ENCODE data around the gene SHANK1. TPM values are rescaled to one million over a fixed set of nuclear protein-coding genes. Genes with fewer than 3 reads are reported as not detected.

The SHANK1 gene
- total and polyA plus RNA-seq, 2 of the 13 experiments (the other 11 are each of a cell fraction or from before 2014, with no cell fraction given) = not detected

DNA sequence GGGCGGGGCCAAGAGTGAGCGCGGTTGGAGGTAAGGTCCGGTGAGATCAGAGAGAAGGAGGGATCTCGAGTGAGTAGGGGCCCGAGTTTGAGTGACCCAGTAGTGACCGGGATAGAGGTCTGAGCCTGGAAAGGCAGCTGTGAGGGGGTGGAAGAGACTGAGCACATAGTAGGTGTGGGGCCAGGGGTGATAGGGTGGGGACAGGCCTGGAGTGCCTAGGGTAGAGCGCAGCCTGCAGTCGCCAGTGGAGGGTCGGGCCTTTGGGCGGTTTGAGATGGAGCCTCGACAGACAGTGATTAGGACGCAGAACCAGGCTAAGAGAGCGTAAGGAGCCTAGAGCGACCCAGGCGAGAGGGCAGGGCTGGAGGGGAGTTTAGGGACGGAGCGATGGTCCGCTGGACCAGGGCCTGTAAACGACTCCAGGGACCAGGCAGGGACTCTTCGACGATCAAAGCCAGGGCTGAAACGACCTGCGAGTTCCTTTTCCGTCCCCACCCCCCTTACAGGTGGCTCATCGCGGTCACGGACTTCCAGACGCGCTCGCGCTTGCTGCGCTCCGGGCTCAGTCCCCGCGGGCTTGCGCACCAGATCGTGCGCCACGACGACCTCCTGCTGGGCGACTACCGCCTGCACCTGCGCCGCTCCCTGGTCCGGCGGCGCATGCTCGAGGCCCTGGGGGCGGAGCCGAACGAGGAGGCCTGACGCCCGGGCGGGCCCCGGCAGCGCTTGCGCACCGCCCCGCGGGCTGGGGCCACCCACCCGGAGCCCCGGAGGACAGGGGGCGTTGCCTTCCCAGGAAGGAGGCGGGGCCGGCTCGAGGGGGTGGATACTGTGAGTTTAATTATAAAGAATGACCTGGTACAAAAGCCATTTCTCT, 60.9 kb downstream of the SHANK1 start:
- Histone ChIP-seq H4K20me1 (ENCODE audit: insufficient read depth, low read length) (no peaks in the 10 kb centered on the region), H2AFZ (ENCODE audit: low read length) (no peak overlapping the region), H3K4me3 (replicated peaks in 1 of 3; ENCODE audit: insufficient read depth in 1 of 3, low read depth in 2 of 3, low read length in 3 of 3) (no peak overlapping the region), H3K4me1 (ENCODE audit: insufficient read depth, low read length) (no peaks in the 10 kb centered on the region), H3K27me3 (ENCODE audit: control insufficient read depth in 1 of 2, insufficient read depth in 2 of 2, low read length in 2 of 2) (0 out of 5 replicates have a peak, but pooled peaks cover 0 to 5% of the 10 kb centered on the region in 2 experiments), H3K4me2 (ENCODE audit: low read depth, low read length) (no peak overlapping the region), H3K9me3 (ENCODE audit: low read length) (peaks cover 3% of the 10 kb centered on the region; the same call in 1 of the 2 replicates), H3K79me2 (ENCODE audit: insufficient read depth, low read length) (no peaks in the 10 kb centered on the region), H3K36me3 (replicated peaks in 1 of 2; ENCODE audit: control insufficient read depth in 1 of 2, insufficient read depth in 2 of 2, low read length in 2 of 2) (no peaks in the 10 kb centered on the region), H3K27ac (ENCODE audit: extremely low read length, insufficient read depth, low read length) (no peak overlapping the region), H3K9ac (ENCODE audit: insufficient read depth, low read depth, low read length) (no peak overlapping the region)
- POLR2A ChIA-PET = no interaction called here
- 64% methylated on average over 67 of the region's 67 CpGs for WGBS (ENCODE audit: low lambda C conversion rate)
- ATAC-seq = no peak
- DNase-seq (ENCODE audit: low spot score) = no peak
- CTCF ChIA-PET (ENCODE audit: low intra/inter-chr PET ratio, low total read pairs) = no interaction called here
- in situ Hi-C loops (cut with HindIII; ENCODE audit: extremely low pct_ligation_motif_present, low pct_unique_long_range_greater_than_20kb) = no loop called here
- intact Hi-C loops (cut with micrococcal nuclease; ENCODE audit: unreplicated experiment) = no loop called here
- BruUV-seq (replicated peaks) = no TSS peak
- no peak for FAIRE-seq
- TF ChIP-seq IKZF1 (IDR thresholded peaks at IDR 0.05) (no peak), ZNF776 (CRISPR knock-in tag; IDR thresholded peaks at IDR 0.05) (no peak), WIZ (CRISPR knock-in tag; IDR thresholded peaks at IDR 0.05) (no peak), ZNF296 (CRISPR knock-in tag; conservative IDR thresholded peaks at IDR 0.05) (no peak), HNRNPH1 (optimal IDR thresholded peaks at IDR 0.05; ENCODE audit: low read depth, low read length) (no peak), ZNF512B (CRISPR knock-in tag; IDR thresholded peaks at IDR 0.05; ENCODE audit: borderline replicate concordance) (no peak), HMGA1 (CRISPR knock-in tag; conservative IDR thresholded peaks at IDR 0.05) (no peak), NR0B2 (CRISPR knock-in tag; IDR thresholded peaks at IDR 0.05) (no peak), ZFP41 (CRISPR knock-in tag; IDR thresholded peaks at IDR 0.05; ENCODE audit: borderline replicate concordance) (no peak), ELF4 (CRISPR knock-in tag; IDR thresholded peaks at IDR 0.05; ENCODE audit: borderline replicate concordance) (no peak), ZNF335 (CRISPR knock-in tag; IDR thresholded peaks at IDR 0.05) (no peak), GZF1 (CRISPR knock-in tag; IDR thresholded peaks at IDR 0.05) (no peak), REXO4 (CRISPR knock-in tag; IDR thresholded peaks at IDR 0.05; ENCODE audit: borderline replicate concordance) (no peak), BRD4 (CRISPR knock-in tag; IDR thresholded peaks at IDR 0.05) (no peak), DNMT3B (CRISPR knock-in tag; conservative IDR thresholded peaks at IDR 0.05) (no peak), BCLAF1 (IDR thresholded peaks at IDR 0.05) (no peak)
- TF ChIP-seq, protein P1, sequence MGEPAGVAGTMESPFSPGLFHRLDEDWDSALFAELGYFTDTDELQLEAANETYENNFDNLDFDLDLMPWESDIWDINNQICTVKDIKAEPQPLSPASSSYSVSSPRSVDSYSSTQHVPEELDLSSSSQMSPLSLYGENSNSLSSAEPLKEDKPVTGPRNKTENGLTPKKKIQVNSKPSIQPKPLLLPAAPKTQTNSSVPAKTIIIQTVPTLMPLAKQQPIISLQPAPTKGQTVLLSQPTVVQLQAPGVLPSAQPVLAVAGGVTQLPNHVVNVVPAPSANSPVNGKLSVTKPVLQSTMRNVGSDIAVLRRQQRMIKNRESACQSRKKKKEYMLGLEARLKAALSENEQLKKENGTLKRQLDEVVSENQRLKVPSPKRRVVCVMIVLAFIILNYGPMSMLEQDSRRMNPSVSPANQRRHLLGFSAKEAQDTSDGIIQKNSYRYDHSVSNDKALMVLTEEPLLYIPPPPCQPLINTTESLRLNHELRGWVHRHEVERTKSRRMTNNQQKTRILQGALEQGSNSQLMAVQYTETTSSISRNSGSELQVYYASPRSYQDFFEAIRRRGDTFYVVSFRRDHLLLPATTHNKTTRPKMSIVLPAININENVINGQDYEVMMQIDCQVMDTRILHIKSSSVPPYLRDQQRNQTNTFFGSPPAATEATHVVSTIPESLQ (CRISPR knock-in tag; conservative IDR thresholded peaks at IDR 0.05) = no peak

All from HepG2 (cell line).